NCI-H1436 treated with DMSO at 0.1 percent for 48 hours (cell line): ENCODE data around the gene PREX1.

ENCODE experiments used
- DNase-seq: peaks from one replicate; lab custom pipeline; 2025; lab: John Stamatoyannopoulos, UW

PREX1 gene

DNA sequence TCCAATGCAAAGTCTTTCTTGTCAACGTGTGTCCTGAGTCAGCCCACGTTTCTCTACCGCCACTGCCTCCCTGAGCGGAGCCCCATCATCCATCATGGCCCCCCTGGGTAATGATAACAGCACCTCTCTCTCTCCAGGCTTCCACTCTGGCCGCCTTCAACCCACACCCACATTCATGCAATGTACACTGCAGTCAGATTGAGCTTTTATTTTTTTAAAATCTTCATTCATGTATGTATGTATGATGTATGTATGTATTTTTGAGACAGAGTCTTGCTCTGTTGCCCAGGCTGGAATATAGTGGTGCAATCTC, 245.2 kb downstream of the PREX1 start:
- no peak for DNase-seq

DNA sequence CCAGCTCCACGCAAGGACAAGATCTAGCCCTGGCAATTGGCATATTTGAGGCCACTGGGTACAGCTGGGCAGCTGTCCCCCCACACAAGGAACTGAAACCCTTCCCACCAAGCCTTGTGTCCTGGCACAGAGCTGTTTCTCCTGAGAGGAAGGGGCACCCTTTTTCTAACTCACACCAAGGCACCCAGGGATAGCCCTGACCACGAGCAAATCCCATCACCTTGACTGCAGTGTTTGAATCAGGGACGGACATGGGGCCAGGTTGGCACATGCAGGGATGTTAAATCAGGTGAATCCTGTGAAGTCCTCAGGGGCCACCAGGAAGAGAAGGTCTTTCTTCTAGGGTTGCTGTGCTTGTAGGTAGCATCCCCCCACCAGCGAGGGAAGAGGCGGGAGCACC, 246.6 kb downstream of the PREX1 start:
- DNase-seq: no peak

DNA sequence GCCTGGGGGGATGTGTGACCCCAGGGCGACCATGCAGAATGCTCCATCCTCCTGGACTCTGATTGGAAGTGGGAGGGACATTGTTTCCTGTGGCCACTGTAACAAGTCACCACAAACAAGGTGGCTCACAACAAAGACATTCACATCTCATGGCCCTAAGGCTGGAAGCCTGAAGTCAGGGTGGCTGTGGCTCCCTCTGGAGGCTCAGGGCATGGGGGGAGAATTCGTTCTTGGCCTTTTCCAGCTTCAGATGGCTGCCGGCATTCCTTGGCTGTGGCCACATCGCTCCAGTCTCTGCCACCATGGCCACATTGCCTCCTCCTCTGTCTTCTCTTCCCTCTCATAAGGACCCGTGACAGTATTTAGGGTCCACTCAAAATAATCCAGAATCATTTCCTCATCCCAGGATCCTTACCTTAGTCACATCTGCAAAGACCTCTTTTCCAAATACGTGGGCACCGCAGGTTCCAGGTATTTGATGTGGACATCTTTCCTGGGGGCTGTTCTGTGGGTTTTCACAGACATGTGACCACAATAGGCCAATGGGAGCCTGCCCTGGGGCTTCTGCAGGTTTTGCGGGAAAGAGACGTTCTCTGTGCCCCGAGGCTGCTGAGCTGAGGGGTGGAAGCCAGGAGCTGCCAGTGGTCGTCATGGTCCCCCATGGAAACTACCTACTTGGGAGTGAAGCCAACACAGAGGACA, 249.3 kb downstream of the PREX1 start:
- DNase-seq: no peak

DNA sequence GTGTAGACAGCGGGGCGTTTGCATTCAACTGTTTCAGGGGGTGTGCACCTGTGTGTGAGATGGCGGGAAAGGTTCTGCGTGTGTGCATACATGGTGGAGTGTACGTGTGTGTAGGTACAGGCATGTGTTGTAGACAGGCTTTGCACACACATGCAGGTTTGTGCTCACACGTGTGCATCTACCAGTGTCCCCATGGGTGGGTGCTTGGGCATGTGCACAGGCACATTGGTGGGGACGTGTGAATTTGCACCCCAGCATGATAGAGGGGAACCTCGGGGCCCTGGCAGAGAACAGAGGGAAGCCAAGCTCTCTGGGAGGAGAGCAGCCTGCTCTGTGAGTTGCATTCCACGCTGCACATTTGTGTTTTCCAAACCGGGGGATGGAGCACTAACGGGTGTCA, 250.2 kb downstream of the PREX1 start:
- DNase-seq: no peak

DNA sequence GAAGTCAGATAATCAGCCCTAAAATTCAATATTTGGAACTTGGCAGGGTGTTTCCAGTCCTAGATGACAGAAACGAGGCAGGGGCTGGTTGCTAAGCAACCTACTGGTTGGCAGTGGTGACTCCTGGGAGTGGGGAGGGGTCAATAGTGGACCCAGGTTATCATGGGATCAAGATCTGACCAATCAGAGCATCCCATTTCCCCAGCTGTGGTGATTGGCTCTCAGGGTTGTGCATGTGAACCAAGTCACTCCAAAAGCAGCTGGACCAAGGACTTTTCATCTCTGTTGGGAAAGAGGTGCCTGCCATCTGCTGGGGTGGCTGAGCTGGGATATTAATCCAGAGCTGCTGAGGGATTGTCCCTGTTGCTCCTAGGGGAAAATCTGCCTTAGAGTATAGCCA, 253.4 kb downstream of the PREX1 start:
- DNase-seq: no peak
